CD14-positive monocyte (primary cell): ENCODE results near the gene TMCC1. TPM values are rescaled to one million over a fixed set of nuclear protein-coding genes. Genes with fewer than 3 reads are reported as not detected.

Experiments
- DNase-seq, 3 donors: peaks; one replicate each; pipeline ENCODE4 v3.0.0-alpha.2; 2011 to 2022
- H2AFZ ChIP-seq: 2 replicates; pipeline ENCODE4 v1.6.0; 2012; ENCODE audit warnings: mild to moderate bottlenecking, low read depth, low read length, inconsistent platforms; ENCODE audit not compliant: insufficient read depth, poor library complexity, severe bottlenecking
- H3K27ac ChIP-seq, 2 donors: 1 replicate in 1 of 2; 2 replicates in 1 of 2; pipeline ENCODE4 v1.5.1; 2012 to 2013; ENCODE audit warnings: low read length in 2 of 2, control low read depth in 1 of 2, inconsistent platforms in 1 of 2, low read depth in 1 of 2, mild to moderate bottlenecking in 1 of 2
- H3K27me3 ChIP-seq, 2 donors: one replicate each; pipeline versions ENCODE4 v1.6.0 to v1.6.1; 2011 to 2013; ENCODE audit warnings: low read length in 2 of 2; ENCODE audit not compliant: control insufficient read depth in 2 of 2, insufficient read depth in 2 of 2
- H3K36me3 ChIP-seq, 2 donors: replicated peaks in 1 of 2; 1 replicate in 1 of 2; 2 replicates in 1 of 2; pipeline versions ENCODE4 v1.5.1 to v1.6.1; 2012 to 2013; ENCODE audit warnings: low read length in 2 of 2, control low read depth in 1 of 2, inconsistent platforms in 1 of 2, mild to moderate bottlenecking in 1 of 2; ENCODE audit not compliant: insufficient read depth in 2 of 2, control insufficient read depth in 1 of 2
- H3K4me1 ChIP-seq, 2 donors: 1 replicate in 1 of 2; 2 replicates in 1 of 2; pipeline versions ENCODE4 v1.5.1 to v1.6.1; 2012 to 2013; ENCODE audit warnings: low read length in 2 of 2, control low read depth in 1 of 2, inconsistent platforms in 1 of 2, mild to moderate bottlenecking in 1 of 2, moderate library complexity in 1 of 2; ENCODE audit not compliant: insufficient read depth in 2 of 2, control insufficient read depth in 1 of 2
- H3K4me2 ChIP-seq: replicated peaks from 2 replicates; pipeline ENCODE3; 2012; ENCODE audit warnings: low read length, moderate library complexity, mild to moderate bottlenecking; ENCODE audit not compliant: poor library complexity, severe bottlenecking; ENCODE audit errors: extremely low read depth
- H3K4me3 ChIP-seq, 3 experiments: fragments of 200-600 bp in 1 of 3; sonication (generic) in 1 of 3; replicated peaks in 1 of 3; 1 replicate in 2 of 3; 2 replicates in 1 of 3; pipeline ENCODE4 v1.5.1; 2011 to 2013; ENCODE audit warnings: low read length in 3 of 3, mild to moderate bottlenecking in 3 of 3, control low read depth in 2 of 3, low read depth in 2 of 3, inconsistent platforms in 1 of 3, moderate library complexity in 1 of 3
- H3K79me2 ChIP-seq: 2 replicates; pipeline ENCODE4 v1.6.0; 2012; ENCODE audit warnings: mild to moderate bottlenecking, control low read depth, inconsistent platforms, low read length, moderate library complexity; ENCODE audit not compliant: insufficient read depth
- H3K9ac ChIP-seq: 2 replicates; pipeline ENCODE4 v1.6.0; 2017; ENCODE audit warnings: low read length, mild to moderate bottlenecking; ENCODE audit not compliant: insufficient read depth, poor library complexity, severe bottlenecking
- H3K9me3 ChIP-seq, 2 donors: replicated peaks in 1 of 2; 1 replicate in 1 of 2; 2 replicates in 1 of 2; pipeline versions ENCODE4 v1.5.1 to v1.6.1; 2012 to 2013; ENCODE audit warnings: low read length in 2 of 2, control low read depth in 1 of 2; ENCODE audit not compliant: control insufficient read depth in 1 of 2, insufficient read depth in 1 of 2
- H4K20me1 ChIP-seq: 2 replicates; pipeline ENCODE4 v1.6.0; 2012; ENCODE audit warnings: mild to moderate bottlenecking, low read length, control low read depth, moderate library complexity; ENCODE audit not compliant: insufficient read depth
- H3K27ac Mint-ChIP-seq, 7 donors: one replicate each; pipeline ENCODE4 v1.8.0; 2020; ENCODE audit warnings: mild to moderate bottlenecking in 7 of 7, mixed read lengths in 7 of 7, moderate library complexity in 6 of 7, inconsistent platforms in 2 of 7
- H3K27me3 Mint-ChIP-seq, 3 donors: one replicate each; pipeline ENCODE4 v1.8.0; 2021 to 2022; ENCODE audit warnings: low read depth in 3 of 3, mild to moderate bottlenecking in 3 of 3, mixed read lengths in 3 of 3, moderate library complexity in 3 of 3, inconsistent platforms in 1 of 3
- H3K36me3 Mint-ChIP-seq, 2 donors: one replicate each; pipeline ENCODE4 v1.8.0; 2020; ENCODE audit warnings: mixed read lengths in 2 of 2, inconsistent platforms in 1 of 2, mild to moderate bottlenecking in 1 of 2
- H3K4me1 Mint-ChIP-seq: one replicate; pipeline ENCODE4 v1.8.0; 2020; ENCODE audit warnings: mild to moderate bottlenecking, mixed read lengths
- H3K4me3 Mint-ChIP-seq, 2 donors: one replicate each; pipeline ENCODE4 v1.8.0; 2020; ENCODE audit warnings: mild to moderate bottlenecking in 2 of 2, mixed read lengths in 2 of 2, moderate library complexity in 1 of 2
- H3K9me3 Mint-ChIP-seq, 7 donors: one replicate each; pipeline ENCODE4 v1.8.0; 2020 to 2022; ENCODE audit warnings: mixed read lengths in 7 of 7, mild to moderate bottlenecking in 6 of 7, moderate library complexity in 6 of 7, inconsistent platforms in 2 of 7
- CTCF ChIP-seq: fragments of 200-600 bp; IDR thresholded peaks from one replicate; pipeline ENCODE4 v1.8.0; 2022; ENCODE audit warnings: antibody characterized with exemption, mild to moderate bottlenecking
- WGBS: methylation state at CpG from one replicate; pipeline ENCODE4 v1.1.5; 2013; ENCODE audit warnings: missing lambda C conversion rate; ENCODE audit not compliant: insufficient coverage; 5-methylcytosine and 5-hydroxymethylcytosine counted together
- intact Hi-C, 2 donors: fragments of 100-400 bp; cut with micrococcal nuclease; formaldehyde crosslinking; loops; one replicate each; pipeline versions ENCODE4 v1.15.0 to v1.15.1; 2023
- polyA plus RNA-seq, 3 donors: library from polyadenylated mRNA; depleted of rRNA in 1 of 3; unstranded in 2 of 3; stranded (reverse) in 1 of 3; fragments of 300-500 nt in 2 of 3; fragments of >200 nt in 1 of 3; fragmentation: Illumina TruSeq in 2 of 3; gene quantifications; 1 replicate in 2 of 3; 2 replicates in 1 of 3; pipeline ENCODE4 v1.2.3, GENCODE V29; 2012 to 2021

TMCC1 gene
- polyA plus RNA-seq, 3 donors, result 5.0 to 10.2 (median 5.0) TPM

- Histone ChIP-seq H3K4me3 (no peak overlapping the region), H3K27ac (no peak overlapping the region), H3K9me3 (no peaks in the 10 kb centered on the region), H3K79me2 (no peaks in the 10 kb centered on the region), H3K27me3 (no peaks in the 10 kb centered on the region), H3K36me3 (no peaks in the 10 kb centered on the region), H3K9ac (no peak overlapping the region), H3K4me1 (no peaks in the 10 kb centered on the region), H2AFZ (no peak overlapping the region), H3K4me2 (no peak overlapping the region), H4K20me1 (peaks cover 9% of the 10 kb centered on the region)
- no peak for DNase-seq
- 100% methylated on average over 2 of the region's 4 CpGs for WGBS
- intact Hi-C loops, result no loop called here
- TF ChIP-seq CTCF, result no peak
- no peaks in the 10 kb centered on the region for H3K27me3 Mint-ChIP-seq
- H3K4me1 Mint-ChIP-seq, result peaks cover 13% of the 10 kb centered on the region
- no peaks in the 10 kb centered on the region for H3K9me3 Mint-ChIP-seq
- H3K4me3 Mint-ChIP-seq, result no peak overlapping the region
- H3K36me3 Mint-ChIP-seq, result peaks cover 8 to 9% of the 10 kb centered on the region in 2 donors
- no peak overlapping the region for H3K27ac Mint-ChIP-seq
These were observed 231.3 kb downstream of the TMCC1 start for GRCh38 chr3:129662191-129662608.

GRCh38 chr3:129661766-129662165 is 231.7 kb downstream of the TMCC1 start:
- Mint-ChIP-seq H3K4me3 (no peak overlapping the region), H3K36me3 (peaks cover 8 to 9% of the 10 kb centered on the region in 2 donors), H3K4me1 (peaks cover 13% of the 10 kb centered on the region), H3K9me3 (no peaks in the 10 kb centered on the region), H3K27me3 (no peaks in the 10 kb centered on the region), H3K27ac (no peak overlapping the region)
- no peak overlapping the region for H3K27ac ChIP-seq
- H3K4me1 ChIP-seq, result no peaks in the 10 kb centered on the region
- intact Hi-C loops, result no loop called here
- H3K79me2 ChIP-seq, result no peaks in the 10 kb centered on the region
- no peak overlapping the region for H3K9ac ChIP-seq
- DNase-seq, result no peak
- WGBS, result no CpG with 5 or more reads among the region's 1 CpG
- no peaks in the 10 kb centered on the region for H3K27me3 ChIP-seq
- H2AFZ ChIP-seq, result no peak overlapping the region
- no peak overlapping the region for H3K4me3 ChIP-seq
- no peak for TF ChIP-seq CTCF
- H4K20me1 ChIP-seq, result peaks cover 9% of the 10 kb centered on the region
- no peaks in the 10 kb centered on the region for H3K36me3 ChIP-seq
- H3K4me2 ChIP-seq, result no peak overlapping the region
- no peaks in the 10 kb centered on the region for H3K9me3 ChIP-seq
